ENCODE results near the gene RBM4.

Gene RBM4

GRCh38 chr11:66659763-66660162, 21.3 kb downstream of the RBM4 start:
- DNase-seq: no peak

DNA sequence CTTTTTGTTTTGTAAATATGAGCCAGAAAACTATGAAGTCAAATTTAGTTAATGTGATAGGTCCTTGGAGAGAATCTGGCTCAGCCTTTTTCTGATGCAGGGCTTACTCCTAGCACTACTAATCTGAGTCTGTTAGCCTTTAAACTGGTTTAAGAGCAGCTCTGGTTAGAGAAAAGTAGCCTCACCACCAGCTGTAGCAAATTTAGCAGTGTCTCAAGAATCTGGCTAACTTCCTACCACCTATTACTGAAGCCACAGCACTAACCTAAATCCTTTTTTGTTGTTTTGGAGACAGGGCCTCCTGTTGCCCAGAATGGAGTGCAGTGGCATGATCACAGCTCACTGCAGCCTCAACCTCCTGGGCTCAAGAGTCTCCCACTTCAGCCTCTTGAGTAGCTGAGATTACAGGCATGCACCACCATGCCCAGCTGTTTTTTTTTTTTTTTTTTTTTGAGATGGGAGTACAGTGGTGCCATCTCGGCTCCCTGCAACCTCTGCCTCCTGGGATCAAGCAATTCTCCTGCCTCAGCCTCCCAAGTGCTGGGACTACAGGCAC, 25.3 kb downstream of the RBM4 start:
- DNase-seq: no peak

DNA sequence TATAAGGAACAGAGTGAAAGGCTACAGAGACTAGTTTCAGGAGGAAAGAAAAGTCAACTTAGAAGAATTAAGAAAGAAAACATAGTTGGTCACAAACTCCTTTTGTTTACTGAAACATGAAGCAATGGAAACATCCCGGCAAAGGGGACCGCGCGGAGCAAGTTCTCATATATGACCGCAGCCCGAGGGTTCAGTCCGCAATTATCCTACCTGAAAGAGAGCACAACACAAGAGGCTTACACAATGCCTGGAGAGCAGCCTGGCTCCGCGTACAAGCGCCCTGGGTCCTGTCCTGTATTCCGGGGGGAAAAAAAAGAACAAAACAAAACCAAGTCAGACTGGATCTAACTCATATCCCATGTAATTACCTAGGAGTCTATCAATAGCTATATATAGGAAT, 26.9 kb downstream of the RBM4 start:
- DNase-seq: no peak

GRCh38 chr11:66670816-66671215, 32.3 kb downstream of the RBM4 start:
- DNase-seq: no peak

- DNase-seq: no peak
Observed at GRCh38 chr11:66674964-66675602, 36.6 kb downstream of the RBM4 start.

GRCh38 chr11:66676282-66676919, 37.9 kb downstream of the RBM4 start:
- no peak for DNase-seq

GRCh38 chr11:66676931-66677598, 38.6 kb downstream of the RBM4 start:
- DNase-seq: no peak

DNA sequence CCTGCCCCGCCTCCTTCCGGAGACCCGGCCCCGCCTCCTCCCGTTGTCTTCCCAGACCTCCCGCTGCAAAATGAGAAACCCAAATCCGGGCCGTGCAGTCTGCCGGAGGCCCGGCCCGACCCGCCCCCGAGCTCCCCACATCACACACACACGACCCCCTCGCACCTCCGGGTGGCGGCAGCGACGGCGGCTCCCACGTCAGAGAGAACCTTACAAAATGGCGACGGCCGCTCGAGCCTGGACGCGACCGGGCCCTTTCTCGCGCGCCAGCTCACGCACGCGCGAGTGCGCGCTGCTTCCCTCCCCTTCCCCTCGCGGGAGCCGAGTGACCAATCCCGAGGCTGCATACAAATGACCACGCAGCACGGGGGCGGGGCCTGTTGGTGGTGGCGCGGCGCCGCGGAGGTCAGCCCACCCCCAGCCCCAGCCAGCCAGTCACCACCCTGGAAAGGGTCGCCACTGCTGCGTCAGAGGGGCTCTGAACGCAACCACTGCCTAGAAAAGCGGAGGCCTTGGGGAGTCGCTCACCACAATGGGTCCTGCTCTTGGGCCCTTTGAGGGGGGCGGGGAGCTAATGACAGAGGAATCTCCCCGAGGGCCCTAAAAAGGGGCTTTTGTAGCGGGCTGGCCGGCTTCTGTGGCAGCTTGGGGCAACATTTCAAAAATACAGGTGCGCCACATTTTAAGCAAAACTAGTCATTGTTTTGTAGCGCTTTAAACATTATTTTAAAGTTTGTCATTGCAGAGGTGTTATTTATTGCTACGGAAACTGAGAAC, 39.3 kb downstream of the RBM4 start, which contains the start of gene RBM4B:
Gene RBM4B, minus strand, starts transcription at position 289 of the 777 bp plus-strand sequence. CDS start 808 bp downstream, outside the sequence.
- peak; percentile 93 for DNase-seq

DNA sequence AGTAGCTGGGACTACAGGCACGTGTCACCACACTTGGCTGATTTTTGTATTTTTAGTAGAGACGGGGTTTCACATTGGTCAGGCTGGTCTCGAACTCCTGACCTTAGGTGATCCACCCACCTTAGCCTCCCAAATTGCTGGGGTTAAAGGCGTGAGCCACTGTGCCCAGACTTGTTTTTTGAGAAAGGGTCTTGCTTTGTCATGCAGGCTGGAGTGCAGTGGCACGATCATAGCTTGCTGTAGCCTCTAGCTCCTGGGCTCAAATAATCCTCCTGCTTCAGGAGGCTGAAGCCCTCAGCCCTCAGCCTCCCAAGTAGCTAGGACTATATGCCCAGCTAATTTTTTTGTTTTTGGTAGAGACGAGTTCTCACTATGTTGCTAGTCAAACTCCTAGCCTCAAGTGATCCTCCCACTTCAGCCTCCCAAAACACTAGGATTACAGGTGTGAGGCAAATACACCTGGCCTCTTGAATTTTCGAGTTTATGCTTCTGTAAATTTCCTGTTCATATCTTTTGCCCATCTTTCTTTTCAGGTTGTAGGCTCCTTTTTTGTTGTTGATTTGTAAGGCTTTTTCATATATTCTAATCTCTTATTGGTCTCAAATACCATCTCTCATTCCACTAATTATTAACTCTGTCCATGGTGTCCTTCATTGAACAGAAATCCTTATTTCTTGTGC, 42.6 kb downstream of the RBM4 start:
- DNase-seq: no peak

DNA sequence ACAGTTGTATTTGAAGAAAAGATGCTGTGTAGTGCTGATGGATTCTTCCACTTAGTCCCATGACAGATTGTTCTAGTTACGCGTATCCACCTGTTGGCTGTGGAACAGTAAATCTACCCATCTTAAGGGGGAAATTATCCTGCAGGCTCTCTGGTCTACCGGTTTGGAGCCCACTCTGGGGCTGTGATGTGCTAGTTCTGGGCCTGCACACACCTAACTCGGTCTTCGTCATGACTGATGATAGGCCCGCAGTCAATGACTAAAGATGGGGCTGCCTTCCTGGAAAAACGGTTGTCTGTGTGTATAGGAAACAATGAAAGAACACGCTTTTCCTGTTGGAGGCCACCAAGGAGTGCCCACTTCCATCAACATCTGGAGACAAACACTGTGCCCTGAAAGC, 45.4 kb downstream of the RBM4 start:
- DNase-seq: no peak

GRCh38 chr11:66684635-66685034, 46.1 kb downstream of the RBM4 start:
- DNase-seq: no peak

- no peak for DNase-seq
Observed at GRCh38 chr11:66685276-66686099, 47.0 kb downstream of the RBM4 start.

DNA sequence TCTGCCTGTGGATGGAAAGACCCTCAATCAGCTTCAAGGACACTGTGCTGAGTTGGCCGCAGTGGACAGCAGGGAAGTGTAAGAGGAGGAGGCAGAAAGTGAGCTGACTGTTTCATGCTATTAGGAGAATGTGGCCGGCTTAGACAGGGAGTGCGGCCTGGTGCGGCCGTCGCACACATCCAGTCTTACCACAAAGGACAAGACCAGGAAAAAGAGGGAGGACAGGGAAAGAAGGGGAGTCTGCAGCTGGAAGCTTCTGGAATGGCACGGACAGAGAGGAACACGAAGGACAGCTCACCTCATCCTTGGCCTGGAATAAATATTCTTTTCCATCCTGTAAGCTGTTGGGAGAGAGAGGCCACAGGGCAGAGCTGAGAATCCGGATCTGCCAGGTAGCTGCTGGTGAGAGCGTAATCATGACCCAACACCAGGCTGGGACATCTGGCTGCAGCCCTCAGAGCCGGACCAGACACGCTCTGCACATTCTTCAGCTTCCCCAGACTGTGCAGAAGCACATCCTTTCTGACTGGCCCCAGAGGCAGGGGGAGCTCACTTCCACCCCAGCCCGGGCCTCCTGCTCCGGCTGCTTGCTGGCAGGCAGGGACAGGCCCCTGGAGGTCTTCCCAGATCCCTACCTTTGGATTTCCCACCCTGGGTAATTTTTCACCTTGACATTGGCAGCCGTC, 47.7 kb downstream of the RBM4 start:
- DNase-seq: no peak

DNA sequence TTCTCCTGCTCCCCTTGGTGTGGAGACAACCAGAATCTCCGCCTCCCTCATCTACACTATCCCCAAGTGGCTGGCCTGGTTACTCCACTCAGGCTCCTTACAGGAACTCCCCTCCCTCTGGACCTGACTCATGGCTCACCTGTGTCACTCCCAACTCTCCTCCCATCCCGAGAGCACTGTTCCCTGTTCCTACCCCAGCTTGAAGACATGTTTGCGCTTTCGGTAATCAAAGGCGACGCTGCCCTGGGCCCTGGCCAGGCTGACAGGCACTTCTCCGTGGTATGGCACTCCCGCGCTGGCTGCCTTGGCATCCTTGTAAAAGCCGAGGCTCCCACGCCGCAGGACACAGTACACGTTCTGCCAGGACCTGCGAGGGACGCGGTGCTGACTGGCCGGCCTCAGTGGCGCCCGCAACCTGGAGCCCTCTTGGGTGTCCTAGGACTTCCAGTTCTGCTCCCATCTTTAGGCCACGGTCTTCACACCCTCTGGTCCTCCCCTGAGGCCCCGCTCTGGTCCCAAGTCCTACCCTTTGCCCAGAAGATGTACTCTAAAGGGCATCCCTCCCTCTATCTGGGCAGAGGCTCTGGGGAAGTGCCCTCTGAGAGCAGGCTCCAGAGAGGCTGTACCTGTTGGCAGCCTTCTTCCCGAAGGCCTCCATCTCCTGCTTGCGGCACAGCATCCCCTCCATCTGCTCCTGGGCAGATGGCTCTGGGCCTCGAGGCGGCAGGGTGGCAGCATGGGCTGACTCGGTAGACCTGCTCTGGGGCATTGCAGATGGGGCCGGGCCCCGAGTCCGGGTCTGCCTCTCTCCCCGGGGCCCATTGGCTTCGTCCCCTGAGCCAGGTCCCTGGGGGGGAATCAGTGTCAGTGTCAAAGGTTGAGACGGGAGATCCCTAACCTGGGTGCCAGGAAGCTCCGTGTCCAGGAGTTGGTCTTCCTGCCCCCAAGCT, 48.6 kb downstream of the RBM4 start:
- DNase-seq: no peak

DNA sequence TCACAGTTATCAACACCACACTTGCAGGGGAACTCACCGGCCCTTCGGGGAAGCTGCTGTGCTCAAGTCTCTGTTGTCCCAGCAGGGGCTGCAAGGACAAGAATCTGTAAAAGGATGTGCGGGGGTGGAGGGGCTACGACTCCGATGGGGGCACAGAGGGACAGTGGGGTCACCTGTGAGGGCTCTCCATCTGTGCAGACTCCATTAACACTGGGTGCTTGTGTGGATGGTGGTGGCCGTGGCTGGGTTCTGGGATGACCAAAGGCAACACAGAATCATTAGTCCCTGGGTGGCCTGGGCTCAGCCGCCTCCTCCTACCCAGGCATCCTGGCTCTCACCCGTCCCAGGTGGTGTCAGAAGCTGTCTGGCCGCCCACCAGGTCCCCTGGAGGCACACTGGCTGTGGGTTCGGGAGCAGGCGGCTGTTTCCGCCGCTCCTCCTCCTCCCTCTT, 49.4 kb downstream of the RBM4 start:
- DNase-seq: no peak

DNA sequence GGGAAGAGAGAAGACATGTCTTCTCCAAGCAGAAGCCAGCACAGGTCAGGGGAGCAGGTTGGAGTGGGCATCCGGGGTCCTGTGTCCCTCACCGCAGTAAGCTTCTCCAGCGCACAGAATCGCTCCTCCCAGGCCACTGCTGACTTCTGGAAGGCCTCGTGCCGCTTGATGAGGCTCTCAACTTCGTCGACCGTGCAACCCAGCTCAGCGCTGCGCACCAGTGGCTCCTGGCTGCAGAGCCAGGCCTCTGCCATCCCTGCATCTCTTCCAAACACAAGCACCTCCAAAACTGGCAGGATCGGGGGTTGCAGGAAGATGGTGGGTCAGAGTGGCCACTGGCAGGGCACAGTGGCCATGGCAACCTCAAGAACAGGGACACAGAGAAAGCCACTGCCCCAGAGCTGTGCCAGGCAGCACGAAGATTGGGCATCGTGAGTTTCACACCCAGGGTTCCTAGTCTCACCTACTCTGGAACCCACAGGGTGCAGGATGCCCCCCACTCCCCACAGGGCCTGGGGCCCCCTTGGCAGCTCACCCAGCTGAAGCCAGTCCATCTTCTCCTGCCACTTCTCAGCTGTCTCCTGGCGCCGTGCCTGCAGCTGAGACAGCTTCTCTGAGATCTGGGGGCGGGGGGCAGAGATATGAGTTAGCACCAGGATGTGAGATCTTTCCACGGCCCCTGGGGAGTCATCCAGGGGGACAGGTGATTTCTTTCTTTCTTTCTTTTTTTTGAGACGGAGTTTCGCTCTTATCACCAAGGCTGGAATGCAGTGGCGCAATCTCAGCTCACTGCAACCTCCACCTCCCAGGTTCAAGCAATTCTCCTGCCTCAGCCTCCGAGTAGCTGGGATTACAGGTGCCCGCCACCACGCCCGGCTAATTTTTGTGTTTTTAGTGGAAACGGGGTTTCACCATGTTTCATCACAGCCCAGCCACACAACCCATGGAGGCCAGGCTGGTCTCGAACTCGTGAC, 50.3 kb downstream of the RBM4 start:
- DNase-seq: no peak

GRCh38 chr11:66689661-66690590, 51.4 kb downstream of the RBM4 start:
- no peak for DNase-seq

Measured in activated effector memory CD4-positive, alpha-beta T cell treated with Interleukin-2 at 50 U/mL for 16 hours (primary cell).